ENCODE results near the gene RAP2B.

Gene RAP2B

GRCh38 chr3:153176197-153176596 lies 14.2 kb downstream of the RAP2B start:
- Histone ChIP-seq H3K79me2 (ENCODE audit: low read length) (no peaks in the 10 kb centered on the region), H3K9ac (ENCODE audit: low read length) (no peak overlapping the region), H3K4me3 (ENCODE audit: low read length) (no peak overlapping the region), H3K4me2 (ENCODE audit: low read length) (no peak overlapping the region), H3K27ac (ENCODE audit: low read length) (no peak overlapping the region), H3K4me1 (ENCODE audit: low read length) (no peaks in the 10 kb centered on the region), H3K9me3 (ENCODE audit: insufficient read depth, low read length) (no peaks in the 10 kb centered on the region), H3K27me3 (ENCODE audit: low read depth, low read length) (no peaks in the 10 kb centered on the region), H3K36me3 (replicated peaks; ENCODE audit: low read depth, low read length) (no peaks in the 10 kb centered on the region), H4K20me1 (ENCODE audit: insufficient read depth, low read length) (no peaks in the 10 kb centered on the region), H2AFZ (ENCODE audit: low read depth, low read length) (no peak overlapping the region)
- TF ChIP-seq EZH2phosphoT487 (IDR thresholded peaks at IDR 0.05; ENCODE audit: low read depth) (no peak), CTCF (IDR thresholded peaks at IDR 0.05; ENCODE audit: low read depth, low read length) (no peak)

GRCh38 chr3:153180860-153181372 lies 18.9 kb downstream of the RAP2B start:
- no peak overlapping the region for H3K4me2 ChIP-seq (ENCODE audit: low read length)
- no peak overlapping the region for H3K9ac ChIP-seq (ENCODE audit: low read length)
- H4K20me1 ChIP-seq (ENCODE audit: insufficient read depth, low read length), result no peaks in the 10 kb centered on the region
- H2AFZ ChIP-seq (ENCODE audit: low read depth, low read length), result no peak overlapping the region
- H3K4me1 ChIP-seq (ENCODE audit: low read length), result no peaks in the 10 kb centered on the region
- no peak overlapping the region for H3K4me3 ChIP-seq (ENCODE audit: low read length)
- H3K27ac ChIP-seq (ENCODE audit: low read length), result no peak overlapping the region
- H3K36me3 ChIP-seq (replicated peaks; ENCODE audit: low read depth, low read length), result no peaks in the 10 kb centered on the region
- no peaks in the 10 kb centered on the region for H3K79me2 ChIP-seq (ENCODE audit: low read length)
- no peaks in the 10 kb centered on the region for H3K9me3 ChIP-seq (ENCODE audit: insufficient read depth, low read length)
- no peaks in the 10 kb centered on the region for H3K27me3 ChIP-seq (ENCODE audit: low read depth, low read length)
- no peak for TF ChIP-seq CTCF (IDR thresholded peaks at IDR 0.05; ENCODE audit: low read depth, low read length)
- no peak for TF ChIP-seq EZH2phosphoT487 (IDR thresholded peaks at IDR 0.05; ENCODE audit: low read depth)

- Histone ChIP-seq H4K20me1 (ENCODE audit: insufficient read depth, low read length) (no peaks in the 10 kb centered on the region), H3K79me2 (ENCODE audit: low read length) (no peaks in the 10 kb centered on the region), H2AFZ (ENCODE audit: low read depth, low read length) (no peak overlapping the region), H3K36me3 (replicated peaks; ENCODE audit: low read depth, low read length) (no peaks in the 10 kb centered on the region), H3K9me3 (ENCODE audit: insufficient read depth, low read length) (no peaks in the 10 kb centered on the region), H3K27me3 (ENCODE audit: low read depth, low read length) (no peaks in the 10 kb centered on the region), H3K9ac (ENCODE audit: low read length) (no peak overlapping the region), H3K4me3 (ENCODE audit: low read length) (no peak overlapping the region), H3K4me2 (ENCODE audit: low read length) (no peak overlapping the region), H3K27ac (ENCODE audit: low read length) (no peak overlapping the region), H3K4me1 (ENCODE audit: low read length) (no peaks in the 10 kb centered on the region)
- TF ChIP-seq CTCF (IDR thresholded peaks at IDR 0.05; ENCODE audit: low read depth, low read length) (no peak), EZH2phosphoT487 (IDR thresholded peaks at IDR 0.05; ENCODE audit: low read depth) (no peak)
Measured at GRCh38 chr3:153182501-153183293, 20.7 kb downstream of the RAP2B start.

- Histone ChIP-seq H3K27ac (ENCODE audit: low read length) (no peak overlapping the region), H3K4me2 (ENCODE audit: low read length) (no peak overlapping the region), H2AFZ (ENCODE audit: low read depth, low read length) (no peak overlapping the region), H3K4me1 (ENCODE audit: low read length) (no peaks in the 10 kb centered on the region), H4K20me1 (ENCODE audit: insufficient read depth, low read length) (no peaks in the 10 kb centered on the region), H3K9me3 (ENCODE audit: insufficient read depth, low read length) (no peaks in the 10 kb centered on the region), H3K9ac (ENCODE audit: low read length) (no peak overlapping the region), H3K79me2 (ENCODE audit: low read length) (no peaks in the 10 kb centered on the region), H3K4me3 (ENCODE audit: low read length) (no peak overlapping the region), H3K27me3 (ENCODE audit: low read depth, low read length) (no peaks in the 10 kb centered on the region), H3K36me3 (replicated peaks; ENCODE audit: low read depth, low read length) (no peaks in the 10 kb centered on the region)
- TF ChIP-seq EZH2phosphoT487 (IDR thresholded peaks at IDR 0.05; ENCODE audit: low read depth), result no peak
- no peak for TF ChIP-seq CTCF (IDR thresholded peaks at IDR 0.05; ENCODE audit: low read depth, low read length)
Measured at GRCh38 chr3:153190923-153191322, 28.9 kb downstream of the RAP2B start.

All from OCI-LY3 (cell line).